GM19452 (cell line): ENCODE data around the gene NEB.
"Not testable (repeated sequence)": the region's sequence is repeated elsewhere in the genome, so short reads cannot be mapped to it uniquely, and the experiment has no call there.

Experiments used
- ATAC-seq: cut with Tn5 transposase; IDR thresholded peaks from one replicate; pipeline ENCODE4 v1.9.1; 2021; ENCODE audit not compliant: unreplicated experiment

NEB gene

DNA sequence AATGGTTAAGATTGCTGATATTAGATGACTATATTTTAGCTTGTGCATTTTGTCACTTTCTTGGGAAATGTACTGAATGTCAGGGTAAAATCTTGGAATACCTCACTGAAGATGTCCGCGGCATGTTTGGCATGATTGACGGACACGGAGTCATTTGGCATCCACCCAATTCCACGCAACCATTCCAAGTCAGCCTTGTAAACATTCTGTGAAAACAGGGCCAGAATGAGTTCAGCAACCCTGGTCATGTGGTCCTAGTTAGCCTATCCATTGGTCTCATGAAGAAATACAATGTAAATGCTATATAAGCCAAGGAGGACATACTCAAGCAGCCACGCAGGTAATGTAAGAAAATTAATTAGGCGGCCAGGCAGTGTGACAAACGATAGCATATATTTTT lies 165.1 kb downstream of the NEB start:
- no peak for ATAC-seq

DNA sequence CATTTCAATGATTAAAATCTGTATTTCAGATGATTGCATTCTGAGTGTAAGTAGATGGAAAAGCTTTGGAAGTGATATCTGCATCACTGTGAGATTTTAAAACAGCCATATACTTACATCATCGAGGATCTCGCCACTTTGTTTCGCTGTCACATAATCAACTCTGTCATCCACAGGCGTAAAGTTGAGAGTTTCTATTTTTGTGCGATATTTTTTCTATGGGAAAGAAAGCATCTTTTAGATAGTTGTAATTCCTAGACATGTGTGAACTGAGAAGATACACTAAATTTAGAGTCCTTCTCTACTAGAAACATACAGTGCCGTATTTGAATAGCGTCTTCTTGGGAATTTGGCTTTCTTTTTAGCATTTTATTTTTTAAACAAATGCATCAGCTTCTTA lies 165.8 kb downstream of the NEB start:
- no peak for ATAC-seq

DNA sequence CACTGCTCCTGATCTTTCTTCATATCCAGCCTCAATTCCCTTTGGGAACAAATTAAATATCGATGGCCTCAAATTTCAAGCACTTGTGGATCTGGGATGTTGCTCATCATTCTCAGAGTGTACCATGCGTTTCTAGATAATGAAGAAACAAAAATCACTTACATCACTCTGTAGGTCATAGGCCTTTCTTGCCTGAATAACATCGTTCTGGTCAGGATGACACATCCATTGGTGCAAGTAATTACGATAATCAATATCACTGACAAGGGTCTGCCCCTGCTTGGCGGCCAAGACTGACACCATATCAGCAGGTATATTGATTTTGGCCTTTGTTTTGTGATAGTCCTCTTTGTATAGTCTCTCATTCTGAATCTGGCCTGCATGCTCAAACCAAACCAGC lies 167.3 kb downstream of the NEB start:
- ATAC-seq, result no peak

DNA sequence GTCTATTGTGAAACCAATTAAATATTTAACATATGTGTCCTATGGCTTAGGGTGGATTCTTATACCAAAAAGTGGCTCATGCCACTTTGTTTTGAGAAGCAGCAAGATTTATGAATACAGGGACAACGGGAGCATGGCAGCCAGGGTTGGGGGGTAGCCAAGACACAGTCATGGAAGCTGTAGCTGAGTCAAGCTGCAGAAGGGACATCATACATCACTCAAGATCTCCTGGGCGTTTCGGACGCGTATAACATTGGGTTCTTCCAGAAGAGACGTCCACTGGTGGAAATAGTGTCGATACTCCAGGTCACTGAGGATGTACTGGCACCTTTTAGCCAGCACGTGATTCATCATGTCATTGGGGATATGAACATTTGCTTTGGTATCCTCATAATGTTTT lies 171.9 kb downstream of the NEB start:
- ATAC-seq, result no peak

DNA sequence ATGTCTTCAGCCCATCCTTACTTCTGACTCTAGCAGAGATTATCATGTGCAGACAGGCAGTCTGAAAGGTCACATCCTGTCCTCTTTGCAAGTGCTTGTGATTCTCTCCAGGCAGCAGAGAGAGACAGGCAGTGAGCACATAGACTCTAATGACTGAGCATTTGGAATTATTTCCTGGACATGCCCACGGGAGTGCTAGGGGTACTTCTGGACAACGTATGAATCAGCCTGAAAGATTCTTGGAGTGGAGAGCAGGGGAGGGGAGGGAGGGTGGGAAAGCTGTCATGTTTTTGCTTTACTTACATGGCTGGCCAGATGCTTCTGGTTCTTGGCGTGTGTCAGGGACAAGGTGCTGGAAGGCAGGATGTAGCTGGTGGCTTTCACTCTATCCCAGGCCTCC lies 174.0 kb downstream of the NEB start:
- no peak for ATAC-seq

DNA sequence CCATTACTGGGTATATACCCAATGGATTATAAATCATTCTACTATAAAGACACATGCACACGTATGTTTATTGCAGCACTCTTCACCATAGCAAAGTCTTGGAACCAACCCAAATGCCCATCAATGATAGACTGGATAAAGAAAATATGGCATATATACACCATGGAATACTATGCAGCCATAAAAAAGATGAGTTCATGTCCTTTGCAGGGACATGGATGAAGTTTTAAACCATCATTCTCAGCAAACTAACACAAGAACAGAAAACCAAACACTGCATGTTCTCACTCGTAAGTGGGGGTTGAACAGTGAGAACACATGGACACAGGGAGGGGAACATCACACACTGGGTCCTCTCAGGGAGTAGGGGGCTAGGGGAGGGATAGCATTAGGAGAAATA lies 174.8 kb downstream of the NEB start:
- not testable (repeated sequence) for ATAC-seq

DNA sequence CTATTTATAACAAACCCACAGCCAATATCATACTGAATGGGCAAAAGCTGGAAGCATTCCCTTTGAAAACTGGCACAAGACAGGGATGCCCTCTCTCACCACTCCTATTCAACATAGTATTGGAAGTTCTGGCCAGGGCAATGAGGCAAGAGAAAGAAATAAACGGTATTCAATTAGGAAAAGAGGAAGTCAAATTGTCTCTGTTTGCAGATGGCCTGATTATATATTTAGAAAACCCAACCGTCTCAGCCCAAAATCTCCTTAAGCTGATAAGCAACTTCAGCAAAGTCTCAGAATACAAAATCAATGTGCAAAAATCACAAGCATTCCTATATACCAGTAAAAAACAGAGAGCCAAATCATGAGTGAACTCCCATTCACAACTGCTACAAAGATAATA lies 176.4 kb downstream of the NEB start:
- not testable (repeated sequence) for ATAC-seq

DNA sequence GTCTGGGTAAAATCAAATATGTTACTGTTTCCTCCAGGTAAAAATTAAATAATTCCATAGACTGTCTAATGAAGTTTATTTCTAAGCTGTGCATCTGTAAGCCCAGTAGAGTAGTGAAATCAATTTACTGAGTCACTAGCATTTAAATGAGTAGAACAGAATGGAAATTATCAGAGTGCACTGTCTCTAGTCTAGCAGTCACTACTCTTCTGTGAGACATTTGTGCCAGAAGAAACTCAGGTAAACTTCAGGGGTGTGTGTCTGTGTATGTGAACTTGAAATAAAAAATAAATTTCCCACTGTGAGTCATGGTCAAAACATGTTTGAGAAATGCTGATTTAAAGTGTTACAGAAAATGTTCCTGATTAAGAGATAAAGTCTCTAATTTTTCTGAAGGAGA lies 178.2 kb downstream of the NEB start:
- ATAC-seq, result no peak

DNA sequence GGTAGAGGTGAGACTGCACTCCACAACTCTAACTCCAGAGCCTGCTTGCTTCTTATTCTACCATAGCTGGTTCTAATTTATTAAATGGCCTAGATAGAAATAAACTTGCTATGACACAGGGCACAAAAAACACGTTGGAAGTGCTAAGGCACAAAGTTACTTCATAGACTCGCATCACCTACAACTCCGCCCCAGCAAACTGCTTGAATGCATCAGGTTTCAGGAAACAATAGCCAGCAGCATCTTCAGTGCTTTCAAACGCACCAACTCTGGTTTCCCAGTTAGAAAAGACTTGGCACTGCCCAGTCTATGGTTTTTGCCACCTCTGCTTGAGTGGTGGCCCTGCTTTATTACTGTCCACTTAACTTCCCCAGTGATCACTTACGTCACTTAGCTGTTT lies 182.0 kb downstream of the NEB start:
- no peak for ATAC-seq

DNA sequence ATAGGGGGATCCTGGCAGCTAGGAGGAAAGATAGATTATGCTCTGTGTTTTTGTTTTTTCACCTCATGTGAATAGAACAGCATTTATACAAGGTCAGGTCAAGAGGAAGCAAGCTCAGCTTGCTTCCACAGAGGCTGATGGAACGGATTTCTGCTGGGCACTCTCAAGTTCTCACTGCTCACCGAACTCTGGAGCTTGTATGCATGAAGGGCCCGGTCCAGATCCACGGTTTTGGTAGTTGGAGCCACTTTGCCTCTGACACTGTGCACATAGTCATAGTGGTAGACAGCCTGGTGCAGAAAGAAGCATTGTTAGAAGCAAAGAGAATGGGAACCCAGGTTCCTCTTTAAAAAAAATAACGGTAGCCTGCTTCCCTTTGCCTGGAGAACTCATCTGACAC lies 182.7 kb downstream of the NEB start:
- ATAC-seq, result no peak

DNA sequence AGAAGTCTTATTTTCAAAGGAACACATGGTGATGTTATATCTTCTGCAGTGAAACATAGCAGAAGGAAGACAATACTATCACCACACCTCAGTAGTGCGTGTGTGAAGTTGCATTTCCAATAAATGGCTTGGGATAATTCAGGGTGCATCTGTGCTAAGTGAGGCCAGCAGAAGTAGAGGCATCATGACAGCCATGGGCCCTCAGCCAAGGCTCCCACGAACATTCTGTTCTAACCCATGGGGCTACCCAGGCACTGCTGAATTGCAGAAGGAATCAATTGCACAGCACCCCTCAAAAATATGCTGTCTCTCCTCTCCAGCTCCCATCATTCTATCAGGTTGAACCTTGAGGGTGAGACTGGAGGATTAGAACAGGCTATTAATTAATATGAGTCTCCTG lies 185.1 kb downstream of the NEB start:
- ATAC-seq, result no peak

DNA sequence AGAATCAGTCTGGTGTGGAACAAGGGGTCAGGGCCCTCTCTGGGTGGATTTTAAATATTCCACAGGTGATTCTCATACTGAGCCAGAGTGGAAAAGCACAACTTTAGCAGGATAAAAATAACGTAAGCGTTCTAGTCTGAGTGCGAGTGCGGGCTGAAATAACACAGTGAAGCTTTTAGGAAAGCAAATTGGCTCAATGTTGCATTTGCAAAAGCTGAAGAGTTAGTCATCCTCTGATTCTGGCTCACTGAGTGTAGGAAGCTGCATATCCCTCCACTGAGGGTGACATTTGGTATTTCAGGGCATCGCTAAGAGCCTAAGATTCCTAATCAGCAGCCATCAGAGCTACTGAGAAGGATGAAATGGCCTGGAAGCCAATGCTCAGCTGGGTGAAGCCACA lies 189.8 kb downstream of the NEB start:
- ATAC-seq, result no peak

DNA sequence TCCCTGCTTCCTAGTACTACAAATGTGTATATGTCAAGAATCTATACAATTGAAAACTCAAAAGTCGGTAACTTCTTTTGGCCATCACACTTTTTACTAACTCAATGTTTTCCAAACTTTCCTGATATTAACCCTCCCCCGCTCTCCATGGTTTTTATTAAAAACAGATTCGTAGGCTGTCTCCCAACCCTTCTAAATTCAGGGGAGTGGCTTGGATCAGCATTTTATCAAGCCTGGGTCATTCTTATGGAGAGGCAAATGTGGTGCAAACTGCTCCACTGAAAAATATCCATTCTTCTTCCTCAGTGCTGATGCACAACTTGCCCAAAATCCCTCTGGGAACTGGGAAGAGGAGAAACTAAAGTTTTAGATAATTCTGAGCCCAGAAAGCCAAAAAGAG lies 190.4 kb downstream of the NEB start:
- no peak for ATAC-seq

DNA sequence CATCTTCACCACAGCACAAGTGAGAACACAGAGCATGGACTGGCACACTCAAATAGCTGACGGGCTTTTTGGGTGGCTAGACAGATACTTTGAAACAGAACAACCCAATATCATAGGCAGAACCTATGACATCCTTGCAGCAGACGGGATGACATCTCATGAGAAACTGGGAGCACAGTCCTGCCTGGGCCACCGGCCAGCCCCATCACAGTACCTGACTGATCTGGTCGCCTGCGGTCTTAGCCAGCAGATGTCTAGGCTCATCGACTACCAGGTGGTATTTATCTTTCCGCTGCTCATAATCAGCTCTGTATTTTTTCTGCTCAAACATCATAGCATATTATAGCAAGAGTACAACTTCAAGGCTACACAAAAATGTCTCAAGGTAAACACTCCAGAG lies 200.3 kb downstream of the NEB start:
- ATAC-seq, result no peak

DNA sequence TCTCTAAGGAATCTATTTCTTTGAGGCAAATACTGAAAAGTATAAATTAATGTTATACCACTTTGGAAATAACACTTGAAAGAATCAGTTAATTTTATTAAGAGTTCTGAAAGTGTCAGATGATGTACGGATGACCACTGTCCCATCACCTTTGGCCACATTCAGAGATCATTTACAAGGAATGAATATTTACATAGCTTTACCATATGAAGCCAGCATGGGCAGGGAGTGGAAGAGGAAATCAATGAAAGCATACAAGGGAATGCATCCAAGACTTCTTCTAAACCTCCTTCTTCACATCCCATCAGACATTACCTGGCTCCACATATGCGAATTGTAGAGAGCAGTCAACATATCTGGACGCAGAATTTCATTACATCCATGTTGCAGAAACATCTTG lies 201.1 kb downstream of the NEB start:
- no peak for ATAC-seq

DNA sequence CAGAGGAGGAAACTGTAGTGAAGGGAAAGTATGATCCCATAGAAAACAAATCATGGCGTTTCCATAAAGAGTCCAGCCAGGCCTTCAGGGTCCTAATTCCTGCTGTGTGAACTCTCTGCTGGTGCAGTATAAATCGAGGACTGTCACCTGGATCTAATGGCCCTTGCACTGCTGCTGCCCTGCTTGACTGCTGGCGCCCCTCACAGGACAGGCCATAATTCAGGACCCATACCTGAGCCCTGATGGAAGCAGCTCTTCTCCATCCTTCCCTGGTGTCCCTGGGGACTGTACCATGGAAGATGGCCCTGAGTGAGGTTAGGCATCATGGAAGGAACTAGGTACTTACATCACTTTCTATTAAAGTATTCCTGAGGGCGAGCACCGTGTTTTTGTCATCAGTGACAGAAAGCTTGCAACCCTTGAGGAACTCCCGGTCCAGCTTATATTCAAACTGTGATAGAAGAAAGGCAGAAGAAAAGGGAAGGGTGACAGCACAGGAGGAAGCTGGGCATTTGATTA lies 207.6 kb downstream of the NEB start:
- no peak for ATAC-seq

DNA sequence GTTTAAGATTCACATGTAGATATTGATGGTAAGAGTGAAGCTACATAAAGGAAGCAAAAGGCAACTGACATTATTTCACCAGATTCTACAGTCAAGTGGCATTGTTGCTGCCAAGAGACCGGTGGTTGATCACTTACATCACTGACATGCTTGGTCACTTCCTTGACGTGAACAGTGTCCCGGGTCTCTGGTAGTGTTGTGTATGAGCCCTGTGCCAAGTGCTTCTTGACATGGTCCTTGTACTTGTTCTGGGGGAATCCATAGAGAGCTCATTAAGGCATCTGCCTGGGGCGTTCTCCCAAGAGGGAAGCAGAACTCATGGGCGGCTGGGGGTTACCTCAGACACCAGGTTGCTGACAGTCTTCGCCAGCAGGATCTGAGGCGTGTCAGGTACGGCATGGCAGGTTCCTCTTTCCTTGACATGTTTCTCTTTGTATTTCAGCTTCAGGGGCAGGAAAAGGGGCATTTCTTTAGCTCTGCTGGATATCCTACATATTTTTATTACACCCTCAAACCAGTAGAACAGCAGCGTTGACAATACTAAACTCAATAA lies 208.4 kb downstream of the NEB start:
- ATAC-seq, result no peak

DNA sequence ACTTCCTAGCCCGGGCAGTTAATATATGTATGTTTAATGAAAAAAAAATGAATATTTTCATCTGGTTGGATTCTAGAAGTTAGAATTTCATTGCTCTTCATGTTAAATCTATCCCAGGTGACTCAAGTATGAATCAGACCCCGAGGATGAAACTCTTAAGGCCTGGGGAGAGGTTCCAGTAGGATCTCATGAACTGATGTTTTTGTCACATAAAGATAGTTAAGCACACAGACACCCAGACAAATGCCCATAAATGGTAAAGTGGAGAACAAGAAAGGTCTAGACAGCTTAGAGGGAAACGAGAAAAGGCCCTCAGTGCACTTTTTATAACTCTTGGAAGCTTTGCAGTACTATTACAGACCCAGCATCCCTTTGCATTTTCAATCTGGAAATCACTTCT lies 210.4 kb downstream of the NEB start:
- ATAC-seq, result no peak

DNA sequence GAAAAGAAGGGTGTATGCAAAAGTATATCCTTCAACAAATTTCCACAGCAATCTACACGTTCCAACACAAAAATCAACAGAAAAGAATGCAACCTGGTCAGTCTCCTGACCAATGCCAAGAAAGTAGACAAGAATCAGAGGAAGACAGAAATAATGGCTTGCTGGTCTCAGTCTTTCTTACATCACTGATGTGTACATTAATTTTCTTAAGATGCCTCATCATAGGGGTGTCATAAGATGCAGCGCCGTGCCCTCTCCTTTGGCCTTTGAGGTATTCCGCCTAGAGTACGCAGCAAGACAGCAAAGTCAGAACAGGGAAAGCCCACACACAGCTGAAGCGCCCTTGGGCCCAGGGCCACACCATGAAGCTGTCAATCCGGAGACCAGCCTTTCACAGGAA lies 211.7 kb downstream of the NEB start:
- ATAC-seq, result no peak

DNA sequence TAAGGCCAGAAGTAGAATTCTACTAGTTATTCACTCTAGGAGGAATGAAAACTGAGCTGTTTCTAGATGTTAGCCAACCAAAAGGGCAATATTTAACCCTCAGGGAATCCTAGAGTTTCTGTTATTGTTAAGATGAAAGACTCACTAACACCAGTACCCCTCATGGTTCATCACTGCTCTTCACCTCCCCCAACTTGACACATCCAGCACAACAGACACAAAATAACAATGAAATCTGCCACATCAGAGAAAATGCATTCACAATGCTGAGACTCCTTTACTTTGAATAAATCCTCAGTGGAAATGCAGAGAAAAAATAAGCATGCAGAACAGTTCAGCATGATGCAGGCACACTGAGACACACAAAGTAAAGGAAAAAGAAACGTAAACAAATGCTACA lies 213.3 kb downstream of the NEB start:
- no peak for ATAC-seq

DNA sequence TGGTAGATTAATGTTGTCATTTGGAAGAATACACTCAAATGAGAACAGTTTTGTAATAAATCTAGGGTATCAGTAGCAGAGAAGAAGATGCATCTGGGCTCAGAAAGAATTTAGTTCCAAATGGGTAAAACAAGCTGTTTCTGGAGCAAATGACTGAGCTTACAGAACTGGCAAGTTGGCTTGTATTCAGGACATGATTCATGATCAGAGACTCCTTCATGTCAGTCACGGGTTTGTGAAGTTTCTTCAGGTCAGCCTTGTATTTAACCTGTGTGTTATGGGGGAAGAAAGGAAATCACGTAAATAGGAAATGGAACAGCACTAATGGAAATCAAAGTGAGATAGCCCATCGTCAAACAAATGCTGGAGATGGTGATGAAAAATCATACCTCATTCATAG lies 215.5 kb downstream of the NEB start:
- no peak for ATAC-seq

DNA sequence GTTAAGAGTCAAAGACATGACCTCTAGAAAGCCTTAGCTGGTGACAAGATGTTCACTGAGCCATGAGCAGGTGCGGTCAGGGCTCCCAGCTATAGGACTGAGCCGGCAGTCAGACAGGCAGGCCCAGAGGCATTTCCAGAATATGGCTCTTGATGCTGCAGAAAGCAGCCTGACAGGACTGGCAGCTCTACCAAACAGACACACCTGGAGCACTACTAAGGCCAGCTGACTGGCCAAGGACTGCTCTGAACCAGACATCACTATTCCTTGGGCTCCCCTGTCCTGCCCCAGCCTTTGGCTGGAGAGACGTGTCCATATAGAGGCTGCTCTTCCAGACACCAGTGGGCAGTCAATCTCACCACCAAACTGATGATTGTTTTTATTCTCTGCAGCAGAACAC lies 225.8 kb downstream of the NEB start:
- ATAC-seq, result no peak

DNA sequence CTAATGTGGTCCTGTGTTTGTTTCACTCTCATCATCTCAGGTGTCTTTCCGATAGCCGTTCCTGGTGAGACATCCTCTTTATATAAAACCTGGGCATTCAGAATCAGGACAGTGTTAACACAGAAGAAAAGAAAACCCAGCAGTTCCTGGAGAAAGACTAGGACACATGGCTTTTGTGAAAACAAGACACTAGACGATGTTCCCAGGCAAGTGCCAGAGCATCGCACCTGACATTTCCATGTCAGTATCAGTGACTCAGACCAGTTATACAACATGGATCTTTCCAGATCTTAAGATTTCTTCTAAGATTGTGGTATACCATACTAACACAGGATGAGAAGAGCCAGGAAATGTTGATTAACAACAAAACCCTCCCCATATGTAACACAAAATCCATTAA lies 228.1 kb downstream of the NEB start:
- ATAC-seq, result no peak

DNA sequence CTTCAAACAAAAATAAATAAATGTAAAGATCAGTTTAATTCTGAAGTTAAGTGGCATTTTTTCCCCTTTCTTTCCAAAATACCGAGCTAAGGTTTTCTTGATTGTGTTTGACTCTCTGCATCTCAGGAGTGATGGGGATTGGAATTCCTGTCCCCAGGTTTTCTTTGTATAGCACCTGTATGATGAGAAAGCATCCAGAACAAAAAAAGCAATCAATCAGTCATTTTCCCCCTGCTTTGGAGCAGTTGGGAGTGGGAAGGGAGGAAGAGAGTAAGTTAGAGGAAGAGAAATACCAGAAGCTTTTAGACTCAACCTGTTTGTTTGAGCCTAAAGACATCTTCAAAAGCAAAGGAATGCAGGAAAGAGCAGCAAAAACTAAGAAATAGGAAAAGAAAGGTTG lies 236.1 kb downstream of the NEB start:
- no peak for ATAC-seq
